IgD-negative memory B cell (primary cell): ENCODE results near the gene IQCH. TPM values are rescaled to one million over a fixed set of nuclear protein-coding genes. Genes with fewer than 3 reads are reported as not detected.

Experiments used
- H3K27ac Mint-ChIP-seq, 3 donors: one replicate each; pipeline ENCODE4 v1.8.0; 2020 to 2022; ENCODE audit warnings: mild to moderate bottlenecking in 3 of 3, mixed read lengths in 3 of 3, moderate library complexity in 1 of 3
- H3K27me3 Mint-ChIP-seq: one replicate; pipeline ENCODE4 v1.8.0; 2021; ENCODE audit warnings: mixed read lengths
- H3K36me3 Mint-ChIP-seq: one replicate; pipeline ENCODE4 v1.8.0; 2020; ENCODE audit warnings: mild to moderate bottlenecking, mixed read lengths
- H3K4me1 Mint-ChIP-seq, 3 donors: one replicate each; pipeline ENCODE4 v1.8.0; 2020 to 2022; ENCODE audit warnings: mixed read lengths in 3 of 3, mild to moderate bottlenecking in 1 of 3
- H3K4me3 Mint-ChIP-seq, 4 donors: one replicate each; pipeline ENCODE4 v1.8.0; 2020 to 2022; ENCODE audit warnings: mild to moderate bottlenecking in 4 of 4, mixed read lengths in 4 of 4, moderate library complexity in 3 of 4
- H3K9me3 Mint-ChIP-seq, 3 donors: one replicate each; pipeline ENCODE4 v1.8.0; 2020 to 2021; ENCODE audit warnings: mixed read lengths in 3 of 3, mild to moderate bottlenecking in 1 of 3
- polyA plus RNA-seq: library from polyadenylated mRNA; unstranded; fragments of 300-500 nt; fragmentation: Illumina TruSeq; gene quantifications from one replicate; pipeline ENCODE4 v1.2.3, GENCODE V29; 2021

The IQCH gene
- polyA plus RNA-seq, 1 donor from 2014 or later, result 0.13 TPM

GRCh38 chr15:67303490-67304363, 49.1 kb downstream of the IQCH start:
- Mint-ChIP-seq H3K4me3 (no peak overlapping the region), H3K4me1 (peaks cover 0 to 4% (median 0%) of the 10 kb centered on the region in 3 donors), H3K27ac (no peak overlapping the region), H3K27me3 (no peaks in the 10 kb centered on the region), H3K9me3 (no peaks in the 10 kb centered on the region), H3K36me3 (no peaks in the 10 kb centered on the region)

GRCh38 chr15:67304778-67305177, 50.2 kb downstream of the IQCH start:
- Mint-ChIP-seq H3K36me3 (no peaks in the 10 kb centered on the region), H3K27ac (no peak overlapping the region), H3K4me1 (peaks cover 0 to 4% (median 0%) of the 10 kb centered on the region in 3 donors), H3K27me3 (no peaks in the 10 kb centered on the region), H3K4me3 (no peak overlapping the region), H3K9me3 (no peaks in the 10 kb centered on the region)

- H3K4me3 Mint-ChIP-seq, result no peak overlapping the region
- no peaks in the 10 kb centered on the region for H3K9me3 Mint-ChIP-seq
- H3K36me3 Mint-ChIP-seq, result no peaks in the 10 kb centered on the region
- no peak overlapping the region for H3K27ac Mint-ChIP-seq
- H3K4me1 Mint-ChIP-seq, result peaks cover 0 to 4% (median 0%) of the 10 kb centered on the region in 3 donors
- H3K27me3 Mint-ChIP-seq, result no peaks in the 10 kb centered on the region
These were observed 50.9 kb downstream of the IQCH start for GRCh38 chr15:67305506-67305905.

GRCh38 chr15:67307156-67307555, 52.6 kb downstream of the IQCH start:
- no peak overlapping the region for H3K27ac Mint-ChIP-seq
- H3K9me3 Mint-ChIP-seq, result no peaks in the 10 kb centered on the region
- no peaks in the 10 kb centered on the region for H3K27me3 Mint-ChIP-seq
- H3K36me3 Mint-ChIP-seq, result no peaks in the 10 kb centered on the region
- H3K4me3 Mint-ChIP-seq, result no peak overlapping the region
- peaks cover 0 to 4% (median 0%) of the 10 kb centered on the region in 3 donors for H3K4me1 Mint-ChIP-seq

GRCh38 chr15:67307889-67308597, 53.5 kb downstream of the IQCH start:
- Mint-ChIP-seq H3K9me3 (no peaks in the 10 kb centered on the region), H3K27me3 (no peaks in the 10 kb centered on the region), H3K36me3 (no peaks in the 10 kb centered on the region), H3K27ac (no peak overlapping the region), H3K4me3 (no peak overlapping the region), H3K4me1 (peaks cover 0 to 2% (median 0%) of the 10 kb centered on the region in 3 donors)

GRCh38 chr15:67311731-67312130, 57.1 kb downstream of the IQCH start:
- Mint-ChIP-seq H3K27me3 (no peaks in the 10 kb centered on the region), H3K4me1 (no peaks in the 10 kb centered on the region), H3K9me3 (no peaks in the 10 kb centered on the region), H3K27ac (no peak overlapping the region), H3K36me3 (no peaks in the 10 kb centered on the region), H3K4me3 (no peak overlapping the region)

- H3K4me1 Mint-ChIP-seq, result peaks cover 2 to 5% (median 4%) of the 10 kb centered on the region in 3 donors
- H3K9me3 Mint-ChIP-seq, result peaks cover 0 to 4% (median 0%) of the 10 kb centered on the region in 3 donors
- no peak overlapping the region for H3K27ac Mint-ChIP-seq
- no peak overlapping the region for H3K4me3 Mint-ChIP-seq
- H3K36me3 Mint-ChIP-seq, result no peaks in the 10 kb centered on the region
- H3K27me3 Mint-ChIP-seq, result peaks cover 3% of the 10 kb centered on the region
These were observed 65.4 kb downstream of the IQCH start for GRCh38 chr15:67319961-67320360.

- Mint-ChIP-seq H3K4me1 (peaks cover 2 to 5% (median 4%) of the 10 kb centered on the region in 3 donors), H3K4me3 (no peak overlapping the region), H3K9me3 (peaks cover 0 to 4% (median 0%) of the 10 kb centered on the region in 3 donors), H3K27ac (no peak overlapping the region), H3K27me3 (peaks cover 5% of the 10 kb centered on the region), H3K36me3 (no peaks in the 10 kb centered on the region)
These were observed 66.8 kb downstream of the IQCH start for GRCh38 chr15:67321352-67321751.

GRCh38 chr15:67322481-67322880, 67.9 kb downstream of the IQCH start:
- peaks cover 5% of the 10 kb centered on the region for H3K27me3 Mint-ChIP-seq
- H3K27ac Mint-ChIP-seq, result no peak overlapping the region

GRCh38 chr15:67327312-67327711, 72.7 kb downstream of the IQCH start:
- Mint-ChIP-seq H3K4me1 (no peaks in the 10 kb centered on the region), H3K36me3 (no peaks in the 10 kb centered on the region), H3K27me3 (peaks cover 7% of the 10 kb centered on the region), H3K4me3 (no peak overlapping the region), H3K9me3 (peaks cover 0 to 10% (median 0%) of the 10 kb centered on the region in 3 donors), H3K27ac (no peak overlapping the region)

More at GRCh38 chr15:67322481-67322880, 67.9 kb downstream of the IQCH start:
- Mint-ChIP-seq H3K4me1 (peaks cover 2 to 5% (median 4%) of the 10 kb centered on the region in 3 donors), H3K4me3 (no peak overlapping the region), H3K9me3 (peaks cover 0 to 5% (median 0%) of the 10 kb centered on the region in 3 donors), H3K36me3 (no peaks in the 10 kb centered on the region)

GRCh38 chr15:67327737-67328136, 73.2 kb downstream of the IQCH start:
- H3K27me3 Mint-ChIP-seq, result peaks cover 7% of the 10 kb centered on the region
- H3K27ac Mint-ChIP-seq, result no peak overlapping the region
- H3K36me3 Mint-ChIP-seq, result no peaks in the 10 kb centered on the region
- peaks cover 0 to 7% (median 0%) of the 10 kb centered on the region in 3 donors for H3K9me3 Mint-ChIP-seq
- H3K4me1 Mint-ChIP-seq, result no peaks in the 10 kb centered on the region
- no peak overlapping the region for H3K4me3 Mint-ChIP-seq

- Mint-ChIP-seq H3K4me1 (no peaks in the 10 kb centered on the region), H3K27ac (no peak overlapping the region), H3K4me3 (no peak overlapping the region), H3K27me3 (peaks cover 7% of the 10 kb centered on the region), H3K36me3 (no peaks in the 10 kb centered on the region), H3K9me3 (peaks cover 0 to 7% (median 0%) of the 10 kb centered on the region in 3 donors)
These were observed 75.6 kb downstream of the IQCH start for GRCh38 chr15:67329984-67330733.

- Mint-ChIP-seq H3K27ac (no peak overlapping the region), H3K4me1 (no peaks in the 10 kb centered on the region), H3K27me3 (peaks cover 5% of the 10 kb centered on the region), H3K9me3 (peaks cover 0 to 7% (median 0%) of the 10 kb centered on the region in 3 donors), H3K36me3 (no peaks in the 10 kb centered on the region), H3K4me3 (no peak overlapping the region)
These were observed 77.1 kb downstream of the IQCH start for GRCh38 chr15:67331676-67332075.

GRCh38 chr15:67335026-67335425, 80.4 kb downstream of the IQCH start:
- Mint-ChIP-seq H3K27ac (no peak overlapping the region), H3K27me3 (peaks cover 2% of the 10 kb centered on the region), H3K4me1 (no peaks in the 10 kb centered on the region), H3K9me3 (no peaks in the 10 kb centered on the region), H3K4me3 (no peak overlapping the region), H3K36me3 (no peaks in the 10 kb centered on the region)
